Measurements from ENCODE around the gene RAPGEF4. TPM values are rescaled to one million over a fixed set of nuclear protein-coding genes. Genes with fewer than 3 reads are reported as not detected.

The RAPGEF4 gene
- total RNA-seq, 6 donors from 2014 or later: 8.3 to 35.2 (median 17.4) TPM

- TF ChIP-seq POLR2AphosphoS5 (IDR thresholded peaks at IDR 0.05) (no peak), EP300 (IDR thresholded peaks at IDR 0.05) (no peak), POLR2A (IDR thresholded peaks at IDR 0.05) (no peak), CTCF (IDR thresholded peaks at IDR 0.05) (no peak)
- peaks cover 0 to 5% (median 5%) of the 10 kb centered on the region in 4 donors for H3K4me1 ChIP-seq
- H3K27me3 ChIP-seq: no peaks in the 10 kb centered on the region
- H3K27ac ChIP-seq: no peak overlapping the region
- H3K9me3 ChIP-seq: no peaks in the 10 kb centered on the region
- 77 to 80% methylated on average over 5 of the region's 5 CpGs for WGBS, 2 donors
- no peak overlapping the region for H3K4me3 ChIP-seq
- ATAC-seq (ENCODE audit: low FRiP score in 2 of 2) (no peak), DNase-seq (no peak)
- H3K36me3 ChIP-seq: no peaks in the 10 kb centered on the region
Measured at GRCh38 chr2:172698041-172698863, 37.4 kb upstream of the RAPGEF4 start.

DNA sequence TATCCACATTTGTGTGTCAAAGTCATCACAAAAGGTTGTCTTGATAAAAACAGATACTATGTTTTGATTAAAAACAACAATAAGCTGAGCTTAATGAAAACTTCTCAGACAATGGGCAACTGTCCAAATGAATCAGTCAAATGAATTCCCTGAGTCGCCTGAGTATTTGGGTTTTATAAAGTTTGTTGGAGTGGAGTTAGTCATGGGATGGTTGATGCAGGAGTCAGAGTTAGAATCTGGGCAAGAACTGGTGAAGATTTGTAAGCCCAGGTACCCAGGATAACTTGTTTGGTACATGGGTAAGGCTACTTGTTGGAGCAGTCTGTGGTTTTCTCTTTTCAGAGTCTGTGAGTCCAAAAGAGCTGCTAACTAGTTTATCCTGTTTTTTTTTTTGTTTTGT, 34.4 kb upstream of the RAPGEF4 start:
- Histone ChIP-seq H3K27me3 (no peaks in the 10 kb centered on the region), H3K27ac (no peak overlapping the region), H3K4me3 (no peak overlapping the region), H3K9me3 (no peaks in the 10 kb centered on the region), H3K4me1 (no peaks in the 10 kb centered on the region), H3K36me3 (no peaks in the 10 kb centered on the region)
- DNase-seq (no peak), ATAC-seq (ENCODE audit: low FRiP score in 2 of 2) (no peak)
- TF ChIP-seq CTCF (IDR thresholded peaks at IDR 0.05) (no peak), POLR2A (IDR thresholded peaks at IDR 0.05) (no peak), POLR2AphosphoS5 (IDR thresholded peaks at IDR 0.05) (no peak), EP300 (IDR thresholded peaks at IDR 0.05) (no peak)
- 71 to 79% methylated on average over 1 of the region's 1 CpG for WGBS, 2 donors

GRCh38 chr2:172702451-172702850, 33.2 kb upstream of the RAPGEF4 start:
- Histone ChIP-seq H3K27me3 (no peaks in the 10 kb centered on the region), H3K9me3 (no peaks in the 10 kb centered on the region), H3K36me3 (no peaks in the 10 kb centered on the region), H3K27ac (no peak overlapping the region), H3K4me1 (no peaks in the 10 kb centered on the region), H3K4me3 (no peak overlapping the region)
- no peak for TF ChIP-seq POLR2AphosphoS5 (IDR thresholded peaks at IDR 0.05)
- TF ChIP-seq POLR2A (IDR thresholded peaks at IDR 0.05): no peak
- TF ChIP-seq CTCF (IDR thresholded peaks at IDR 0.05): no peak
- TF ChIP-seq EP300 (IDR thresholded peaks at IDR 0.05): no peak
- WGBS, 2 donors: 67 to 89% methylated on average over 1 of the region's 1 CpG
- DNase-seq (no peak), ATAC-seq (ENCODE audit: low FRiP score in 2 of 2) (no peak)

- H3K27me3 ChIP-seq: no peaks in the 10 kb centered on the region
- ATAC-seq (ENCODE audit: low FRiP score in 2 of 2) (peak in 1 of 2 donors; percentile 43), DNase-seq (no peak)
- H3K36me3 ChIP-seq: no peaks in the 10 kb centered on the region
- no peaks in the 10 kb centered on the region for H3K9me3 ChIP-seq
- no peak overlapping the region for H3K27ac ChIP-seq
- WGBS, 2 donors: 56 to 59% methylated on average over 11 of the region's 11 CpGs
- H3K4me1 ChIP-seq: no peaks in the 10 kb centered on the region
- TF ChIP-seq EP300 (IDR thresholded peaks at IDR 0.05) (no peak), POLR2AphosphoS5 (IDR thresholded peaks at IDR 0.05) (no peak), POLR2A (IDR thresholded peaks at IDR 0.05) (no peak), CTCF (IDR thresholded peaks at IDR 0.05) (peak in 5 of 6 experiments; percentile 20 to 39 (median 28))
- no peak overlapping the region for H3K4me3 ChIP-seq
Measured at GRCh38 chr2:172704072-172704936, 31.3 kb upstream of the RAPGEF4 start.
